HepG2 (cell line): Measurements from ENCODE around the gene NUP214. TPM values are rescaled to one million over a fixed set of nuclear protein-coding genes. Genes with fewer than 3 reads are reported as not detected.

ENCODE experiments used
- ATAC-seq: fragments of 200-7000 bp; cut with Tn5 transposase; 3 replicates; pipeline ENCODE4 v1.9.1; 2020; ENCODE audit warnings: mild to moderate bottlenecking, moderate library complexity
- BruUV-seq: library from RNA; stranded (reverse); fragments of 400-500 nt; replicated peaks from 2 replicates; lab custom pipeline; 2021; lab: Mats Ljungman, UMichigan
- CTCF ChIA-PET: fragments of 300-600 bp; formaldehyde crosslinking; extraction: SDS; loops from one replicate; lab custom pipeline; 2021; ENCODE audit warnings: low total read pairs, inconsistent platforms, low intra/inter-chr PET ratio; lab: Yijun Ruan, JAX
- POLR2A ChIA-PET: fragments of 350-600 bp; sonication (Branson Sonifier 250); formaldehyde crosslinking; loops from one replicate; lab custom pipeline; 2020; ENCODE audit warnings: antibody characterized with exemption, inconsistent platforms; lab: Yijun Ruan, JAX
- DNase-seq: peaks from one replicate; pipeline ENCODE4 v3.0.0-alpha.2; 2015; ENCODE audit warnings: low spot score
- FAIRE-seq: peaks from 3 replicates; lab custom pipeline; 2011; peaks lifted over from hg19 to GRCh38; lab: Jason Lieb, UNC
- H2AFZ ChIP-seq: one replicate; pipeline ENCODE4 v1.6.1; 2011; ENCODE audit warnings: low read length, inconsistent platforms
- H3K27ac ChIP-seq: fragments of 300-600 bp; 3 replicates; pipeline ENCODE4 v1.8.0; 2011; ENCODE audit warnings: mixed run types, mild to moderate bottlenecking, mixed read lengths, low read length, inconsistent platforms; ENCODE audit not compliant: insufficient read depth; ENCODE audit errors: extremely low read length
- H3K27me3 ChIP-seq, 2 experiments: fragments of 200-600 bp in 1 of 2; 2 replicates in 1 of 2; 3 replicates in 1 of 2; pipeline versions ENCODE4 v1.6.0 to v1.8.0; 2011; ENCODE audit warnings: low read length in 2 of 2, mild to moderate bottlenecking in 2 of 2, moderate library complexity in 2 of 2, inconsistent platforms in 1 of 2; ENCODE audit not compliant: insufficient read depth in 2 of 2, control insufficient read depth in 1 of 2
- H3K36me3 ChIP-seq, 2 experiments: fragments of 200-600 bp in 1 of 2; replicated peaks in 1 of 2; 2 replicates in 1 of 2; 3 replicates in 1 of 2; pipeline versions ENCODE4 v1.5.1 to v1.8.0; 2011; ENCODE audit warnings: low read length in 2 of 2, inconsistent platforms in 1 of 2; ENCODE audit not compliant: insufficient read depth in 2 of 2, control insufficient read depth in 1 of 2
- H3K4me1 ChIP-seq: 2 replicates; pipeline ENCODE4 v1.5.1; 2012; ENCODE audit warnings: low read length, inconsistent platforms; ENCODE audit not compliant: insufficient read depth
- H3K4me2 ChIP-seq: 2 replicates; pipeline ENCODE4 v1.6.0; 2011; ENCODE audit warnings: low read depth, low read length, inconsistent platforms
- H3K4me3 ChIP-seq, 3 experiments: fragments of 200-600 bp in 1 of 3; sonication (generic), shearing (Covaris generic) in 1 of 3; replicated peaks in 1 of 3; 2 replicates each; pipeline ENCODE4 v1.5.1; 2011 to 2016; ENCODE audit warnings: low read length in 3 of 3, inconsistent platforms in 2 of 3, low read depth in 2 of 3, mild to moderate bottlenecking in 2 of 3, control low read depth in 1 of 3, mixed read lengths in 1 of 3; ENCODE audit not compliant: insufficient read depth in 1 of 3
- H3K79me2 ChIP-seq: one replicate; pipeline ENCODE4 v1.6.1; 2011; ENCODE audit warnings: low read length, inconsistent platforms; ENCODE audit not compliant: insufficient read depth
- H3K9ac ChIP-seq: 2 replicates; pipeline ENCODE4 v1.6.0; 2011; ENCODE audit warnings: mild to moderate bottlenecking, low read depth, low read length, inconsistent platforms; ENCODE audit not compliant: insufficient read depth
- H3K9me3 ChIP-seq: 2 replicates; pipeline ENCODE4 v1.5.1; 2012; ENCODE audit warnings: mild to moderate bottlenecking, low read length
- H4K20me1 ChIP-seq: 2 replicates; pipeline ENCODE4 v1.6.0; 2011; ENCODE audit warnings: inconsistent platforms, mild to moderate bottlenecking, low read length, moderate library complexity; ENCODE audit not compliant: insufficient read depth
- ADNP ChIP-seq: sonication (generic); formaldehyde crosslinking; IDR thresholded peaks from 2 replicates; pipeline ENCODE4 v1.4.0; 2020; ENCODE audit warnings: missing genetic modification reagents
- CBX5 ChIP-seq: sonication (generic); formaldehyde crosslinking; IDR thresholded peaks from 2 replicates; pipeline ENCODE4 v1.4.0; 2020; ENCODE audit warnings: missing genetic modification reagents, borderline replicate concordance
- CHD4 ChIP-seq: fragments of 200-600 bp; sonication (generic); IDR thresholded peaks from 2 replicates; pipeline ENCODE4 v1.7.0; 2017; ENCODE audit warnings: mild to moderate bottlenecking, low read length, borderline replicate concordance
- CREM ChIP-seq, 2 experiments: sonication (generic) in 1 of 2; formaldehyde crosslinking in 1 of 2; IDR thresholded peaks; 2 replicates each; pipeline versions ENCODE4 v1.4.0 to v1.6.1; 2016 to 2020; ENCODE audit warnings: antibody characterized with exemption in 1 of 2, mild to moderate bottlenecking in 1 of 2, missing genetic modification reagents in 1 of 2
- GABPB1 ChIP-seq: IDR thresholded peaks from 2 replicates; pipeline ENCODE4 v1.6.1; 2016; ENCODE audit warnings: mild to moderate bottlenecking, missing genetic modification reagents, moderate library complexity, missing compliant biosample characterization
- PAX8 ChIP-seq: sonication (generic); formaldehyde crosslinking; IDR thresholded peaks from 2 replicates; pipeline ENCODE4 v1.8.0; 2022; ENCODE audit warnings: mild to moderate bottlenecking, missing genetic modification reagents, borderline replicate concordance
- RCOR2 ChIP-seq: IDR thresholded peaks from 2 replicates; pipeline ENCODE4 v1.6.1; 2016; ENCODE audit warnings: missing biosample characterization, missing genetic modification reagents
- REXO4 ChIP-seq: sonication (generic); formaldehyde crosslinking; IDR thresholded peaks from 2 replicates; pipeline ENCODE4 v1.8.0; 2022; ENCODE audit warnings: missing genetic modification reagents, mild to moderate bottlenecking, borderline replicate concordance
- ZNF207 ChIP-seq: fragments of 450-650 bp; IDR thresholded peaks from 2 replicates; pipeline ENCODE4 v1.6.1; 2016; ENCODE audit warnings: antibody characterized with exemption, borderline replicate concordance
- ZNF256 ChIP-seq: sonication (generic); formaldehyde crosslinking; conservative IDR thresholded peaks from 2 replicates; pipeline ENCODE4 v1.4.0; 2020; ENCODE audit warnings: missing genetic modification reagents
- ZNF569 ChIP-seq: sonication (generic); formaldehyde crosslinking; IDR thresholded peaks from 2 replicates; pipeline ENCODE4 v1.5.0; 2020; ENCODE audit warnings: mild to moderate bottlenecking, missing genetic modification reagents, moderate library complexity, borderline replicate concordance
- ZNF790 ChIP-seq: sonication (generic); formaldehyde crosslinking; IDR thresholded peaks from 2 replicates; pipeline ENCODE4 v1.8.0; 2022; ENCODE audit warnings: missing genetic modification reagents, mild to moderate bottlenecking, borderline replicate concordance
- WGBS: methylation state at CpG from one replicate; pipeline ENCODE4 v1.1.6; 2017; ENCODE audit warnings: low lambda C conversion rate; 5-methylcytosine and 5-hydroxymethylcytosine counted together
- in situ Hi-C: cut with HindIII; loops from 2 replicates; pipeline ENCODE4 v1.10.0; 2017; ENCODE audit warnings: low pct_unique_long_range_greater_than_20kb; ENCODE audit not compliant: extremely low pct_ligation_motif_present
- intact Hi-C: fragments of 100-400 bp; cut with micrococcal nuclease; formaldehyde crosslinking; loops from one replicate; pipeline ENCODE4 v1.10.0; 2022; ENCODE audit not compliant: unreplicated experiment
- polyA plus RNA-seq, 8 experiments: library from polyadenylated mRNA; depleted of rRNA in 3 of 8; stranded (reverse) in 7 of 8; unstranded in 1 of 8; fragments of >200 nt; fragmentation: Illumina TruSeq in 4 of 8; extraction: Trizol in 4 of 8; gene quantifications; 2 replicates each; pipeline versions ENCODE4 v1.2.1 to v1.2.3, GENCODE V29; 2011 to 2016; ENCODE audit warnings: low read depth in 4 of 8, missing spikeins in 1 of 8, mixed read lengths in 1 of 8; ENCODE audit not compliant: insufficient read depth in 1 of 8
- total RNA-seq, 5 experiments: library from RNA; depleted of rRNA; stranded (reverse); fragments of >200 nt; fragmentation: Illumina TruSeq; extraction: Trizol; gene quantifications; 2 replicates each; pipeline ENCODE4 v1.2.3, GENCODE V29; 2016; ENCODE audit warnings: low read depth in 1 of 5
- TF ChIP-seq, protein P1 (sequence below): IDR thresholded peaks from 2 replicates; pipeline ENCODE4 v1.6.1; 2012; ENCODE audit warnings: low read length, improper control_type of control experiment

NUP214 gene
- total and polyA plus RNA-seq, 2 of the 13 experiments (the other 11 are each of a cell fraction or from before 2014, with no cell fraction given) = 8.4 to 16.0 TPM

DNA sequence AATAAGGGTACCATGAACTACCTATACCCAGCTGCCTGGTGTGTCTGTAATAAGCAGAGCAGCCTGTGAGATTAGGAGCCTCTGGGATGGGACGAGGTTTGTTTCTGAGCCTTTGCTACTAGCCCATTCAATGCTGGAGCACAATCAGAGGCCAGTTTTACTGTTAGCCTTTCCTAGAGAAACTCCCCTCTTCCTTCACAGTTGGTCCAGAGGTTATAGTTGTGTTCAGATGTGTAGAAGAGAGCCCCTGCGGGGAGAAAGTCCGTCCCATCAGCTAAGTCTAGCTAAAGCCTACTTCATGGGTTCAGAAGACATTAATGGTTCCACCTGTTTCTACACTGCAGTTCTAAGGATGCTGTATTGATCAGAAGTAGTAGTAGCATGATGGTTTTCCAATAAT lies 16.8 kb downstream of the NUP214 start (continued):
- TF ChIP-seq, protein P1, sequence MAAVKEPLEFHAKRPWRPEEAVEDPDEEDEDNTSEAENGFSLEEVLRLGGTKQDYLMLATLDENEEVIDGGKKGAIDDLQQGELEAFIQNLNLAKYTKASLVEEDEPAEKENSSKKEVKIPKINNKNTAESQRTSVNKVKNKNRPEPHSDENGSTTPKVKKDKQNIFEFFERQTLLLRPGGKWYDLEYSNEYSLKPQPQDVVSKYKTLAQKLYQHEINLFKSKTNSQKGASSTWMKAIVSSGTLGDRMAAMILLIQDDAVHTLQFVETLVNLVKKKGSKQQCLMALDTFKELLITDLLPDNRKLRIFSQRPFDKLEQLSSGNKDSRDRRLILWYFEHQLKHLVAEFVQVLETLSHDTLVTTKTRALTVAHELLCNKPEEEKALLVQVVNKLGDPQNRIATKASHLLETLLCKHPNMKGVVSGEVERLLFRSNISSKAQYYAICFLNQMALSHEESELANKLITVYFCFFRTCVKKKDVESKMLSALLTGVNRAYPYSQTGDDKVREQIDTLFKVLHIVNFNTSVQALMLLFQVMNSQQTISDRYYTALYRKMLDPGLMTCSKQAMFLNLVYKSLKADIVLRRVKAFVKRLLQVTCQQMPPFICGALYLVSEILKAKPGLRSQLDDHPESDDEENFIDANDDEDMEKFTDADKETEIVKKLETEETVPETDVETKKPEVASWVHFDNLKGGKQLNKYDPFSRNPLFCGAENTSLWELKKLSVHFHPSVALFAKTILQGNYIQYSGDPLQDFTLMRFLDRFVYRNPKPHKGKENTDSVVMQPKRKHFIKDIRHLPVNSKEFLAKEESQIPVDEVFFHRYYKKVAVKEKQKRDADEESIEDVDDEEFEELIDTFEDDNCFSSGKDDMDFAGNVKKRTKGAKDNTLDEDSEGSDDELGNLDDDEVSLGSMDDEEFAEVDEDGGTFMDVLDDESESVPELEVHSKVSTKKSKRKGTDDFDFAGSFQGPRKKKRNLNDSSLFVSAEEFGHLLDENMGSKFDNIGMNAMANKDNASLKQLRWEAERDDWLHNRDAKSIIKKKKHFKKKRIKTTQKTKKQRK = no peak
- TF ChIP-seq CHD4 (no peak), ZNF256 (CRISPR knock-in tag) (no peak), PAX8 (CRISPR knock-in tag) (no peak), RCOR2 (CRISPR knock-in tag) (no peak), GABPB1 (CRISPR knock-in tag) (no peak), REXO4 (CRISPR knock-in tag) (no peak), ZNF790 (CRISPR knock-in tag) (no peak)
- TF ChIP-seq, all 625 proteins: peak for 0

DNA sequence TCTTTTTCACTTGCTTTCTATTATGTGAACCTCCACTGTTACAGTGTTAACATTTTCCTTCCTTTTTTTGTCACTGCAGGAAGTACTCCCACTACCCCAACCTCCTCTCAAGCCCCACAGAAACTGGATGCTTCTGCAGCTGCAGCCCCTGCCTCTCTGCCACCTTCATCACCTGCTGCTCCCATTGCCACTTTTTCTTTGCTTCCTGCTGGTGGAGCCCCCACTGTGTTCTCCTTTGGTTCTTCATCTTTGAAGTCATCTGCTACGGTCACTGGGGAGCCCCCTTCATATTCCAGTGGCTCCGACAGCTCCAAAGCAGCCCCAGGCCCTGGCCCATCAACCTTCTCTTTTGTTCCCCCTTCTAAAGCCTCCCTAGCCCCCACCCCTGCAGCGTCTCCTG lies 18.8 kb downstream of the NUP214 start:
- TF ChIP-seq CREM (IDR thresholded peaks at IDR 0.05) (no peak), CREM (CRISPR knock-in tag; IDR thresholded peaks at IDR 0.05) (no peak), ADNP (CRISPR knock-in tag) (no peak), ZNF569 (CRISPR knock-in tag) (no peak), ZNF207 (no peak), CBX5 (CRISPR knock-in tag) (no peak)
- Histone ChIP-seq H2AFZ (no peak overlapping the region), H3K9ac (no peak overlapping the region), H3K36me3 (peaks cover 34 to 96% of the 10 kb centered on the region in 2 experiments), H3K27me3 (no peaks in the 10 kb centered on the region), H3K27ac (no peak overlapping the region), H3K4me2 (no peak overlapping the region), H3K4me3 (no peak overlapping the region), H4K20me1 (0 out of 2 replicates have a peak, but pooled peaks cover 1% of the 10 kb centered on the region), H3K9me3 (no peaks in the 10 kb centered on the region), H3K4me1 (no peaks in the 10 kb centered on the region), H3K79me2 (no peaks in the 10 kb centered on the region)
- DNase-seq = no peak
- WGBS = 100% methylated on average over 3 of the region's 3 CpGs
- in situ Hi-C loops (no loop called here), intact Hi-C loops (no loop called here)
- CTCF ChIA-PET = no interaction called here
- ATAC-seq = no peak
- no TSS peak for BruUV-seq
- POLR2A ChIA-PET = no interaction called here
- FAIRE-seq = no peak
